Kidney epithelial cell (primary cell): ENCODE data around the gene USP53. TPM values are rescaled to one million over a fixed set of nuclear protein-coding genes. Genes with fewer than 3 reads are reported as not detected.

Source experiments
- DNase-seq: peaks from one replicate; pipeline ENCODE4 v3.0.0-alpha.2; 2010; ENCODE audit warnings: low read depth
- H3K27me3 ChIP-seq: 2 replicates; pipeline ENCODE4 v1.6.0; 2011; ENCODE audit warnings: low read length; ENCODE audit not compliant: control insufficient read depth, insufficient read depth
- H3K36me3 ChIP-seq: 2 replicates; pipeline ENCODE4 v1.5.1; 2011; ENCODE audit warnings: low read length; ENCODE audit not compliant: control insufficient read depth, insufficient read depth
- H3K4me3 ChIP-seq: 2 replicates; pipeline ENCODE4 v1.5.1; 2011; ENCODE audit warnings: low read depth, mild to moderate bottlenecking, control low read depth, low read length
- total RNA-seq: library from RNA; depleted of rRNA; stranded (reverse); fragments of >200 nt; gene quantifications from 2 replicates; pipeline ENCODE4 v1.2.3, GENCODE V29; 2015
- TF ChIP-seq, protein P1 (sequence below): IDR thresholded peaks from 2 replicates; pipeline ENCODE4 v1.5.1; 2011; ENCODE audit warnings: mild to moderate bottlenecking, moderate library complexity, low read length, control low read depth, inconsistent platforms; ENCODE audit not compliant: insufficient read depth, poor library complexity, severe bottlenecking

Gene USP53
- total RNA-seq, 1 donor from 2014 or later: 32.8 TPM

DNA sequence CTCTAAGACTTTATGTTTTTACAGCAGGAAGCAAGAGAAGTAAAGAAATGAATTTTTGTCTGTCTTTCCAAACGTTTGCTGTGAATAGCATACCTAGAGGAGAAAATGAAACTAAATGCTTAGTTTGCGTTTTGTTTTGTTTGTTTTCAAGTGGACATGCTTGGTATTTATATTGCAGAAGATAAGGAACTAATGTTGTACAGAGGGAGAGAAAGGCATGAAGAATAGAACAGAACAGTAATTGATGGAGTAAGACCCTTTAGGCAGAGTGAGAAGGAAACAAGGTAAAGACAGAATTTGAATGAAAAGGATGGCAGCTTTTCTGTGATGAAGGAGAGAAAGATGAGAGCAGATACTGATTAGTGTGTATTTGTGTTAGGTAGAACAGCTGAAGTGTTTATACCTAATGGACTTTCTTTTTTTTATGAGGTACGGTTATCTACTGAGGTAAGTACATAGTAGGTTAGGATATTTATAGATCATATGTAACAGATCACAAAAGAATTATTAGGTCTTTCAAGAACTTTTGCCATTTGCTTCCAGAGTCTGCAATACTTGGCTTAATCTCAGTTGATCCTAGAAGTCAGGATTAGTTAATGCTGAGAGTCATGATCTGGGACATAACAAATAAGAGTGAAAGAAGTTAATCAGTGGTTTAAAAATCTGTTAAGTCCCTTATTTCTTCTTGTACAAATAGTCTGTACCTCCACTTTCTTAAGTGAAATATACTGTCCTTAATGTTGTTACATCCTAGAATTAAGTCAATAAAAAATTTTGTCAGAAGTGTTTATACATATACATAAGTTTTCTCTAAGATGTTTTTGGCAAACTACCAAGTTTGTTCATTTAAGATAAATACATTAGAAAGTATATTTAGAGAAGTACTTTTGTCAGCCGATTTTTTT is 72.6 kb downstream of the USP53 start:
- H3K4me3 ChIP-seq: no peak overlapping the region
- DNase-seq: no peak
- no peaks in the 10 kb centered on the region for H3K36me3 ChIP-seq
- H3K27me3 ChIP-seq: no peaks in the 10 kb centered on the region
- TF ChIP-seq, protein P1, sequence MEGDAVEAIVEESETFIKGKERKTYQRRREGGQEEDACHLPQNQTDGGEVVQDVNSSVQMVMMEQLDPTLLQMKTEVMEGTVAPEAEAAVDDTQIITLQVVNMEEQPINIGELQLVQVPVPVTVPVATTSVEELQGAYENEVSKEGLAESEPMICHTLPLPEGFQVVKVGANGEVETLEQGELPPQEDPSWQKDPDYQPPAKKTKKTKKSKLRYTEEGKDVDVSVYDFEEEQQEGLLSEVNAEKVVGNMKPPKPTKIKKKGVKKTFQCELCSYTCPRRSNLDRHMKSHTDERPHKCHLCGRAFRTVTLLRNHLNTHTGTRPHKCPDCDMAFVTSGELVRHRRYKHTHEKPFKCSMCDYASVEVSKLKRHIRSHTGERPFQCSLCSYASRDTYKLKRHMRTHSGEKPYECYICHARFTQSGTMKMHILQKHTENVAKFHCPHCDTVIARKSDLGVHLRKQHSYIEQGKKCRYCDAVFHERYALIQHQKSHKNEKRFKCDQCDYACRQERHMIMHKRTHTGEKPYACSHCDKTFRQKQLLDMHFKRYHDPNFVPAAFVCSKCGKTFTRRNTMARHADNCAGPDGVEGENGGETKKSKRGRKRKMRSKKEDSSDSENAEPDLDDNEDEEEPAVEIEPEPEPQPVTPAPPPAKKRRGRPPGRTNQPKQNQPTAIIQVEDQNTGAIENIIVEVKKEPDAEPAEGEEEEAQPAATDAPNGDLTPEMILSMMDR: no peak

- no peaks in the 10 kb centered on the region for H3K27me3 ChIP-seq
- no peak overlapping the region for H3K4me3 ChIP-seq
- H3K36me3 ChIP-seq: no peaks in the 10 kb centered on the region
- DNase-seq: peak; percentile 12
- TF ChIP-seq, protein P1: peak; percentile 57
These were observed 74.0 kb downstream of the USP53 start for GRCh38 chr4:119286377-119287002.

- TF ChIP-seq, protein P1: no peak
- H3K4me3 ChIP-seq: no peak overlapping the region
- H3K27me3 ChIP-seq: no peaks in the 10 kb centered on the region
- no peaks in the 10 kb centered on the region for H3K36me3 ChIP-seq
- DNase-seq: no peak
These were observed 76.8 kb downstream of the USP53 start for GRCh38 chr4:119289313-119289712.

DNA sequence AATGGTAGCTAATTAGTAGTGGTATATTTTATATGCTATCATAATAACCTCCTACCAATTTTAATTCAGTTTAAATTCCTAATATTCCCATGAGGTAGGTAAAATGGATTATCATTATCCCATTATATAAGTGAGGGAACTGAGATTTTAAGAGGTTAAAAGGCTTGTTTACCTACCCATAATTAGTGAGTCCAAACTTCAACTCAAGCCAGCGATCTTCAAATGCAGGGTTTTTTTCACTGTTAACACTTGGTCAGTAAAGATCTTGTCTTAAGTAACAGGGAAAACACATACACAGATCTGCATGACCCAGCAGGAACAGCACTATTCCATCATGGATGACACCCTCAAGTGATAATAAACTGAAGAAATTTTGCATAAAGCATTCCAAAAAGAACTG is 78.1 kb downstream of the USP53 start:
- no peaks in the 10 kb centered on the region for H3K36me3 ChIP-seq

GRCh38 chr4:119296356-119296755 is 83.8 kb downstream of the USP53 start:
- H3K27me3 ChIP-seq: no peaks in the 10 kb centered on the region
- H3K36me3 ChIP-seq: no peaks in the 10 kb centered on the region
- DNase-seq: no peak
- TF ChIP-seq, protein P1: no peak
- no peak overlapping the region for H3K4me3 ChIP-seq

More for the DNA sequence above, 78.1 kb downstream of the USP53 start:
- no peaks in the 10 kb centered on the region for H3K27me3 ChIP-seq
- H3K4me3 ChIP-seq: no peak overlapping the region
- no peak for DNase-seq
- TF ChIP-seq, protein P1: no peak
